Endothelial cell of umbilical vein (primary cell): ENCODE data around the gene DUT. TPM values are rescaled to one million over a fixed set of nuclear protein-coding genes. Genes with fewer than 3 reads are reported as not detected.

Experiments
- BruUV-seq: library from RNA; stranded (reverse); fragments of 400-500 nt; replicated peaks from 2 replicates; lab custom pipeline; 2021; lab: Mats Ljungman, UMichigan
- CTCF ChIA-PET: fragments of 300-600, 350-600 bp; sonication (Branson Sonifier 250); formaldehyde crosslinking; loops from one replicate; lab custom pipeline; 2021; ENCODE audit warnings: antibody characterized with exemption, inconsistent platforms; lab: Charles Lee
- POLR2A ChIA-PET: fragments of 300-600, 350-600 bp; sonication (Branson Sonifier 250); formaldehyde crosslinking; loops from one replicate; lab custom pipeline; 2021; ENCODE audit warnings: antibody characterized with exemption, inconsistent platforms; lab: Charles Lee
- DNase-seq: peaks from one replicate; pipeline ENCODE4 v3.0.0-alpha.2; 2011; ENCODE audit warnings: low read depth, low spot score
- FAIRE-seq: peaks from 2 replicates; lab custom pipeline; 2011; peaks lifted over from hg19 to GRCh38; lab: Jason Lieb, UNC
- H2AFZ ChIP-seq: 2 replicates; pipeline ENCODE4 v1.6.0; 2012; ENCODE audit warnings: low read depth, low read length, control low read depth, inconsistent platforms
- H3K27ac ChIP-seq: 2 replicates; pipeline ENCODE4 v1.5.1; 2011; ENCODE audit warnings: low read depth, mild to moderate bottlenecking, control low read depth, low read length, moderate library complexity; ENCODE audit not compliant: insufficient read depth
- H3K27me3 ChIP-seq, 2 experiments: 2 replicates each; pipeline versions ENCODE4 v1.6.0 to v1.6.1; 2011; ENCODE audit warnings: low read length in 2 of 2, mixed read lengths in 1 of 2; ENCODE audit not compliant: control insufficient read depth in 2 of 2, insufficient read depth in 2 of 2
- H3K36me3 ChIP-seq, 2 experiments: 2 replicates in 1 of 2; 3 replicates in 1 of 2; pipeline ENCODE4 v1.5.1; 2011; ENCODE audit warnings: low read length in 2 of 2, mild to moderate bottlenecking in 1 of 2, moderate library complexity in 1 of 2; ENCODE audit not compliant: control insufficient read depth in 2 of 2, insufficient read depth in 2 of 2; ENCODE audit errors: extremely low read depth in 1 of 2
- H3K4me1 ChIP-seq: 3 replicates; pipeline ENCODE4 v1.5.1; 2011; ENCODE audit warnings: mild to moderate bottlenecking, low read length; ENCODE audit not compliant: control insufficient read depth, insufficient read depth; ENCODE audit errors: extremely low read depth
- H3K4me2 ChIP-seq: 2 replicates; pipeline ENCODE4 v1.6.1; 2011; ENCODE audit warnings: low read length, control low read depth, mixed read lengths; ENCODE audit not compliant: insufficient read depth
- H3K4me3 ChIP-seq, 3 experiments: fragments of 200-600 bp in 1 of 3; sonication (generic), shearing (Covaris generic) in 1 of 3; replicated peaks in 1 of 3; 2 replicates each; pipeline ENCODE4 v1.5.1; 2011 to 2016; ENCODE audit warnings: control low read depth in 3 of 3, low read length in 3 of 3, mild to moderate bottlenecking in 2 of 3, inconsistent platforms in 1 of 3, low read depth in 1 of 3, moderate library complexity in 1 of 3; ENCODE audit not compliant: insufficient read depth in 1 of 3
- H3K79me2 ChIP-seq: 2 replicates; pipeline ENCODE4 v1.6.0; 2012; ENCODE audit warnings: low read length, inconsistent platforms; ENCODE audit not compliant: control insufficient read depth, insufficient read depth
- H3K9ac ChIP-seq: replicated peaks from 2 replicates; pipeline ENCODE3; 2011; ENCODE audit warnings: low read length, control low read depth; ENCODE audit not compliant: insufficient read depth; ENCODE audit errors: extremely low read depth
- H3K9me1 ChIP-seq: replicated peaks from 3 replicates; pipeline ENCODE4 v1.6.0; 2011; ENCODE audit warnings: mild to moderate bottlenecking, low read length; ENCODE audit not compliant: control insufficient read depth, insufficient read depth; ENCODE audit errors: extremely low read depth
- H3K9me3 ChIP-seq: replicated peaks from 2 replicates; pipeline ENCODE4 v1.5.1; 2012; ENCODE audit warnings: low read length, inconsistent platforms; ENCODE audit not compliant: control insufficient read depth, insufficient read depth
- H4K20me1 ChIP-seq: replicated peaks from 2 replicates; pipeline ENCODE3; 2011; ENCODE audit warnings: mild to moderate bottlenecking, low read length; ENCODE audit not compliant: control insufficient read depth, insufficient read depth; ENCODE audit errors: extremely low read depth
- CTCF ChIP-seq, 2 donors: IDR thresholded peaks; 1 replicate in 1 of 2; 2 replicates in 1 of 2; pipeline ENCODE4 v1.5.1; 2011; ENCODE audit warnings: low read length in 2 of 2, mild to moderate bottlenecking in 2 of 2, moderate library complexity in 2 of 2, control low read depth in 1 of 2, inconsistent platforms in 1 of 2, low read depth in 1 of 2; ENCODE audit not compliant: insufficient read depth in 1 of 2; ENCODE audit errors: extremely low read depth in 1 of 2
- EZH2 ChIP-seq: IDR thresholded peaks from 2 replicates; pipeline ENCODE4 v1.6.1; 2012; ENCODE audit warnings: borderline replicate concordance, low read depth, mild to moderate bottlenecking, moderate library complexity, low read length, inconsistent platforms; ENCODE audit not compliant: severe bottlenecking
- FOS ChIP-seq: IDR thresholded peaks from 2 replicates; pipeline ENCODE4 v1.6.1; 2011; ENCODE audit warnings: mild to moderate bottlenecking, low read length, moderate library complexity, borderline replicate concordance; ENCODE audit not compliant: insufficient read depth
- GATA2 ChIP-seq: IDR thresholded peaks from 2 replicates; pipeline ENCODE4 v1.7.0; 2011; ENCODE audit warnings: low read depth, mild to moderate bottlenecking, moderate library complexity, mixed read lengths, low read length; ENCODE audit not compliant: insufficient read length, insufficient read depth
- JUN ChIP-seq: IDR thresholded peaks from 2 replicates; pipeline ENCODE4 v1.6.1; 2011; ENCODE audit warnings: borderline replicate concordance, low read depth; ENCODE audit not compliant: insufficient read length, insufficient read depth
- MYC ChIP-seq: IDR thresholded peaks from one replicate; pipeline ENCODE4 v1.6.1; 2011; ENCODE audit warnings: mild to moderate bottlenecking, low read depth, low read length
- POLR2A ChIP-seq: IDR thresholded peaks from 2 replicates; pipeline ENCODE4 v1.6.1; 2012; ENCODE audit warnings: low read depth, mild to moderate bottlenecking, control low read depth, low read length
- POLR2AphosphoS5 ChIP-seq: IDR thresholded peaks from 2 replicates; pipeline ENCODE4 v1.6.1; 2012; ENCODE audit warnings: low read depth, mild to moderate bottlenecking, control low read depth, low read length, moderate library complexity; ENCODE audit not compliant: insufficient read depth
- dilution Hi-C: fragments of 300-500 bp; cut with MboI; formaldehyde crosslinking; loops from one replicate; pipeline ENCODE4 v1.15.0; 2019; ENCODE audit warnings: low sequenced_read_pairs; ENCODE audit not compliant: extremely low pct_ligation_motif_present
- intact Hi-C: fragments of 100-400 bp; cut with micrococcal nuclease; formaldehyde crosslinking; loops from one replicate; pipeline ENCODE4 v1.10.0; 2022
- polyA plus RNA-seq, 4 experiments: library from polyadenylated mRNA; depleted of rRNA in 3 of 4; stranded (reverse) in 3 of 4; unstranded in 1 of 4; fragments of >200 nt; gene quantifications; 2 replicates each; pipeline versions ENCODE4 v1.2.1 to v1.2.3, GENCODE V29; 2011 to 2012; ENCODE audit warnings: missing spikeins in 1 of 4
- total RNA-seq: library from RNA; stranded (reverse); gene quantifications from 2 replicates; pipeline ENCODE4 v1.2.3, GENCODE V29; 2021
- TF ChIP-seq, protein P1 (sequence below): IDR thresholded peaks from 2 replicates; pipeline ENCODE4 v1.6.1; 2011; ENCODE audit not compliant: insufficient read depth, insufficient read length

Gene DUT
- total and polyA plus RNA-seq, 2 donors (not counting 3 experiments of a cell fraction or from before 2014, with no cell fraction given) = 59.9 to 135 TPM

DNA sequence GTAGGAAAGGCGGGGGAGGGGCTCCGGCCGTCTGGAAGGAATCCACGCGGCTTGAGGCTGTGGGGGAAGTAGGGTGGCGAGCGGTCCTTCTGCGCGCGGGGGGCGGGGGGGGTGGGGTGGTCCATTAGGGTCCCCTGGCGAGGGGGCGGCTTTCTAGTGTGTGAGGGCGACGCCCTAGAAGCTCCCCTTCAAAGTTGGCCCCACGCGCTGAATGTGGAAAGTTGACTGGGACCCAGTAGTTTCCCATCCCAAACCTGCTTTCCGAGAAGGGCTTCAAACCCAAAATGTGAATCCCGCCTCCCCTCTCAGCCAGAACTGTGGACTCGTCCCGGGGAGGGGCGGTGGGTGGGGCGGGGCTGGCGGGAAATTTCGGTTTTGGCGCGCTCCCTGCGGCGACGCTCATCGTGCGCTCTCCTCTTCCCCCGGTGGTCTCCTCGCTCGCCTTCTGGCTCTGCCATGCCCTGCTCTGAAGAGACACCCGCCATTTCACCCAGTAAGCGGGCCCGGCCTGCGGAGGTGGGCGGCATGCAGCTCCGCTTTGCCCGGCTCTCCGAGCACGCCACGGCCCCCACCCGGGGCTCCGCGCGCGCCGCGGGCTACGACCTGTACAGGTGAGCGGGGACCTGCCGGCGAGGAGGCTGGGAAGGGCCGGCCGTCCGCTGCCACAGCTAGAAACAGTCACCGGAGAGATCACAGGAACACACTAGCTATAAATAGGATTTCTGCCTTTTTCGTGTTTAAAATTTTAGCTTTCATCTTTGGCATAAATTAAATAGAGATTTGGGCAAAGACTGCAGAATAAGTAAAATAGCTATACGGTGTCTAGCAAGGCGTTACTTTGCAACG lies 790 bp downstream of the DUT start:
- ChIA-PET CTCF (interaction anchor here (0.6 to 0.9 kb wide), 3 partner anchors 14 to 47 kb away, joined by 3 read pairs; no protein-coding TSS in a partner anchor), POLR2A (no interaction called here)
- no peaks in the 10 kb centered on the region for H4K20me1 ChIP-seq
- H2AFZ ChIP-seq = peak overlapping the region; percentile 96
- no peaks in the 10 kb centered on the region for H3K27me3 ChIP-seq
- peaks cover 2 to 6% of the 10 kb centered on the region in 2 experiments for H3K36me3 ChIP-seq
- no peak for FAIRE-seq
- dilution Hi-C loops = no loop called here
- no peaks in the 10 kb centered on the region for H3K9me1 ChIP-seq
- H3K4me2 ChIP-seq = peak overlapping the region; percentile 63
- H3K27ac ChIP-seq = peak overlapping the region; percentile 92
- peak overlapping the region; percentile 96 for H3K9ac ChIP-seq
- H3K4me1 ChIP-seq = peaks cover 21% of the 10 kb centered on the region
- peak overlapping the region; percentile 65 to 92 (median 90) for H3K4me3 ChIP-seq
- no peaks in the 10 kb centered on the region for H3K9me3 ChIP-seq
- TSS peak; percentile 64 for BruUV-seq
- DNase-seq = no peak
- H3K79me2 ChIP-seq = peaks cover 14% of the 10 kb centered on the region
- intact Hi-C loops = loop anchor here (1.0 to 5.0 kb wide), 4 partner anchors 155 to 825 kb away; partner anchors contain the start of genes CEP152, COPS2 and SECISBP2L
- TF ChIP-seq, protein P1, sequence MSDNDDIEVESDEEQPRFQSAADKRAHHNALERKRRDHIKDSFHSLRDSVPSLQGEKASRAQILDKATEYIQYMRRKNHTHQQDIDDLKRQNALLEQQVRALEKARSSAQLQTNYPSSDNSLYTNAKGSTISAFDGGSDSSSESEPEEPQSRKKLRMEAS = no peak

DNA sequence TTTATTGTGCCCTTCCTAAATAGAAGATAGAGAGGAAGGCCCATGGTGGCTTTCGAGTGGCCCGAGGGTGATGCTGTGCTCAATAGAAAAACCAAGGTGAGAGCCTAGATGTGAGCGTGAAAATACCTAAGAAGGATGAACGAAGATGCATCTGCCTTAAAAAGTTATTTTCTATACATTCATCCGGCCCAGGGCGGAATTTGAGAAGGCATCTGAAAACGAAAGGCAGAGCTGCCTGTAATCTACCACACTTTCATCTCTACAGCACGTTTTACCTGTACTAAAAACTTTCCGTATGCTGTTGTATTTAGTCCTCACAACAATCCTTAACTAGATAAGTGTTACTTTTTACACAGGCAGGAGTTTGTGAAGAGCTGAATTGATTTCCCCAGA lies 1.4 kb downstream of the DUT start:
- Histone ChIP-seq H3K27me3 (no peaks in the 10 kb centered on the region), H3K9me3 (no peaks in the 10 kb centered on the region), H2AFZ (no peak overlapping the region), H3K4me3 (peak overlapping the region; percentile 65 to 92 (median 90)), H3K4me2 (peak overlapping the region; percentile 63), H3K9ac (peak overlapping the region; percentile 96), H3K9me1 (no peaks in the 10 kb centered on the region), H3K4me1 (peaks cover 21% of the 10 kb centered on the region), H3K36me3 (peaks cover 2 to 8% of the 10 kb centered on the region in 2 experiments), H4K20me1 (no peaks in the 10 kb centered on the region), H3K27ac (peak overlapping the region; percentile 92), H3K79me2 (peaks cover 14% of the 10 kb centered on the region)
- CTCF ChIA-PET = interaction anchor here (0.6 to 0.9 kb wide), 2 partner anchors 15 to 20 kb away, joined by 3 read pairs; no protein-coding TSS in a partner anchor
- FAIRE-seq (no peak), DNase-seq (no peak)
- TF ChIP-seq MYC (no peak), EZH2 (no peak), JUN (no peak), CTCF (IDR thresholded peaks at IDR 0.05; ENCODE audit: extremely low read depth in 1 of 2, insufficient read depth in 1 of 2, low read depth in 1 of 2, low read length in 2 of 2) (no peak), FOS (no peak), POLR2AphosphoS5 (no peak), GATA2 (no peak), POLR2A (no peak)
- TF ChIP-seq, protein P1 = no peak
- POLR2A ChIA-PET = no interaction called here
- BruUV-seq = no TSS peak
- intact Hi-C loops = loop anchor here (5.0 kb wide), 1 partner anchor 825 kb away; the partner anchor contains the start of gene COPS2
- dilution Hi-C loops = no loop called here
